HG03571 (cell line): Measurements from ENCODE around the gene CXCL14.
"Not testable (repeated sequence)": the region's sequence is repeated elsewhere in the genome, so short reads cannot be mapped to it uniquely, and the experiment has no call there.

ENCODE experiments used
- ATAC-seq: cut with Tn5 transposase; IDR thresholded peaks from one replicate; pipeline ENCODE4 v1.9.1; 2021; ENCODE audit not compliant: unreplicated experiment

CXCL14 gene

DNA sequence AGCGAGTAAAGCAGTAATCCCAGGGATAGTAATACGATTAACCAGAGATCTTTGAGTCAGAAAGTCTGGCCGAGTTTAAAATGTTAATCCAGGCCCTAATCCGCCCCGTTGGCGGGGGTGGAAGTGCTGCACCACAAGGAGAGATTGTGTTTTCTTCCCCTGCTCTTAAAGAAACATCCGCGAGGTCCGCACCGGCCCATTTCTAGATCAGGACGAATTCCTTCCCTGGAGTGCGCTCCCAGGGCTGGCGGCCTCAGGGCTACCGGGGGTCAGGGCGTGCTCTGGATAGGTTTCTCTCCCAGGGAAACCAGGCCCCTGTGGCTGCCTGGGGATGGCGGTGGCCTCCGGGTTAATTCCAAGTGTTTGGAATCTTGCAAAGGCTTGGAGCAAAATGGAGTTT, 33.7 kb downstream of the CXCL14 start:
- ATAC-seq, result no peak

GRCh38 chr5:135543485-135544304, 35.1 kb downstream of the CXCL14 start:
- no peak for ATAC-seq

DNA sequence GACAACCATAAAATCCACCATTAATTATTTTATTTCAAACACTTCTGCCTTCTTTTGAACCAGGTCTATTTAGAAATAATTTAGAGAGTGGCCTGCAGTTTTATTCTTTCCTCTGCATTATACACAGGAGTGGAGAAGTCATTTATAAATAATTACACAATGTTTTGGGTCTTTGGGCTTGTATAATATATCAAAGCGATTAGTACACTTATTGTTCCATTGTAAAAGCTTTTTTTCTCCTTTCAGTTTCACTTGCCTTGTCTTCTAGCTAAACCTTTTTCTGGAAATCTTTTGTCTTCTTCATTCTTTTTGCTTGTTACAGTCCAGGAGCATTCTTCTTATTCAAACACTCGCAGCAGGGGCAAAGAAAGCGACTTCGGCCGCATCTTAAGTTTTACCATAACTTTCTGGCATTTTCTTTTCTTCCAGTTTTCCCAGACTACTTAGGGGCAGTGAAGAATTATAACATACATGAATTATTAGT, 35.7 kb downstream of the CXCL14 start:
- no peak for ATAC-seq

GRCh38 chr5:135541807-135542502, 36.8 kb downstream of the CXCL14 start:
- no peak for ATAC-seq

- ATAC-seq, result no peak
These were observed 39.3 kb downstream of the CXCL14 start for GRCh38 chr5:135539430-135540005.

- ATAC-seq, result no peak
These were observed 40.5 kb downstream of the CXCL14 start for GRCh38 chr5:135538261-135538660.

DNA sequence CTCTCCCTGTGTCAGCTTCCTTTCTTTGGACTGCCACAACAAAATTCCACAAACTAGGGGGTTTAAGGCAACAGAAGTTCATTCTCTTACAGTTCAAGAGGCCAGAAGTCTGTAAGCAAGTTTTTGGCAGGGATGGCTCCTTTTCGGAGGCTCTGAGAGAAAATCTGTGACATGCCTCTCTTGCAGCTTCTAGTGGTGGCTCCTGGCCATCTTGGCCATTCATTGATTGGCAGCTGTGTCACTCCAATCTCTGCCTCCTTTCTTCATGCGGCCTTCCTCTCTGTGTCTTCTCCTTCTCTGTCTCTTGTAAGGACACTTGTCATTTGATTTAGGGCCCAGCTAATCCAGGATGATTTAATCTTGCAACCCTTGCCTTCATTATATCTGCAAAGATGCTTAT, 41.0 kb downstream of the CXCL14 start:
- no peak for ATAC-seq

DNA sequence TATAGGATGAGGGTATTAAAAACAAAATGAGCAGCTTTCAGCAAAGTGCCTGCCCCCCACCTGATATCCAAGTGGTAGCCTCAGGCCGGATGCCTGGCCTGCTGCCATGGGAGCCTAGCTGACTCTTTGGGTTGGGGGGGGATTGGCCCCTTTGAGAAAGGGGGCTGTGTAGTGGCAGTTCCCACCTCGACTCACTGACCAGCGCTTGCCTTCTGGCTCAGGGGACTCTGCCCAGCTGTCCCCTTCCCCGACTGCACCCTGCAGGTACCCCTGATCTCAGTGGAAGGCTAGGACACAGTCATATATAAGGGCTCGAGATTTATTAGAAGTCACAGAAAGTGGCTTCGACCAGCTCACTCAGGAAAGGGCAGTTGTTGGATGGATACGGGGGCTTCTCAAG, 41.5 kb downstream of the CXCL14 start:
- ATAC-seq, result no peak

GRCh38 chr5:135535820-135536801, 42.7 kb downstream of the CXCL14 start, which contains the start of gene NEUROG1:
Gene NEUROG1, minus strand, starts transcription at chr5:135535964. Its CDS starts 274 bp downstream, at chr5:135535690.
- no peak for ATAC-seq

- ATAC-seq, result no peak
These were observed 43.4 kb downstream of the CXCL14 start for GRCh38 chr5:135535420-135535819.

- ATAC-seq, result no peak
These were observed 44.0 kb downstream of the CXCL14 start for GRCh38 chr5:135534609-135535419.

DNA sequence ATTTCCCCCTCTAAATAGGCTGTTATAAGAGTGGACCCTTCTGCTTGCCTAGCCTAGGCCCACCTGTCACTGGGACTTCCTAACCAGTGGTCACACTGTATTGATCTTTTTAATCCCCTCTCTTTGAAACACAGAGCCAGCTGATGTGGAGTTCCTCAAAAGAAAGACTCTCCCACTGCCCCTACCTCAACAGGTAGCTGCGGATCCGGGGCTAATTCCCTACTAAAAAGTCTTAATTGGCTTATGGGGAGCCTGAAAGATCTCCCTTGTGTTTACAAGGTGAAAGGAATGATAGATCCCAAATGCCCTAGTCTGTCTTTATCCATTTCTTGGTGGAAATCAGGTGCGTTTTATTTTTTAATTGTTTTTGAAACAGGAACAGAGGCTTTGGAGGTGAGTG, 45.0 kb downstream of the CXCL14 start:
- no peak for ATAC-seq

- ATAC-seq, result no peak
These were observed 45.5 kb downstream of the CXCL14 start for GRCh38 chr5:135533334-135533733.

DNA sequence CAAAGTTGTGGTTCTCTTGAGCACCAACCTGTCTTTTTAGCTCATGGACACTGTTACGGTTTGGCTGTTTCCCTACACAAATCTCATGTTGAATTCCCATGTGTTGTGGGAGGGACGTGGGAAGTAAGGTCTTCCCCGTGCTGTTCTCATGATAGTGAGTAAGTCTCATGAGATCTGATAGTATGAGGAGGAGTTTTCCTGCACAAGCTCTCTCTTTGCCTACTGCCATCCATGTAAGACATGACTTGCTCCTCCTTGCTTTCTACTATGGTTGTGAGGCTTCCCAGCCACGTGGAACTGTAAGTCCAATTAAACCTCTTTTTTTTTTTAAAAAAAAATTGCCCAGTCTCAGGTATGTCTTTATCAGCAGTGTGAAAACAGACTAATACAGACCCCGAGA, 49.2 kb downstream of the CXCL14 start:
- not testable (repeated sequence) for ATAC-seq

DNA sequence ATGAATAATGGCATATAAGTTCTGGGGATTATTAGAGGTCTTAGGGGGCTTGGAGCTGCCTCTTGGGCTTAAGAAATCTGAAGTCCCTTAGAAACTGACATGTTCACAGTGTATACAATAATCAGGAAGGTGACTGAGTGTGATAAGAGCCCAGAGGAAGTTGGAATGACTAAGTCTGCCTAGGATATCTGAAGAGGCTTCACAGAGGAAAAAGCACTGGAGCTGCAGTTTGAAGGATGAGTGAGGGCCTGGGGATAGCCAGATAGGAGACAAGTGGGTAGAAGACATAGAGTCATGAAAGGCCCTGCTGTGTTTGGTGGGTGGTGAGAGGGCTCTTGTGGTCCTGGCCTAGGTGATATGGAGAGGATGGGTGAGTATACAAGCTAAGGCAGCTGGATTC, 51.9 kb downstream of the CXCL14 start:
- no peak for ATAC-seq

- ATAC-seq, result no peak
These were observed 56.8 kb downstream of the CXCL14 start for GRCh38 chr5:135521964-135522363.
